RWPE1 (cell line): ENCODE results near the gene ATP1A4.
"Not testable (repeated sequence)": the region's sequence is repeated elsewhere in the genome, so short reads cannot be mapped to it uniquely, and the experiment has no call there.

Experiments
- CTCF ChIA-PET: fragments of 350-600 bp; sonication (Branson Sonifier 250); formaldehyde crosslinking; extraction: SDS; loops from one replicate; lab custom pipeline; 2021; lab: Yijun Ruan, JAX
- POLR2A ChIA-PET: fragments of 400-600 bp; formaldehyde crosslinking; extraction: SDS; loops from one replicate; lab custom pipeline; 2020; ENCODE audit warnings: antibody characterized with exemption; ENCODE audit not compliant: low non-redundant PET; lab: Yijun Ruan, JAX
- DNase-seq: peaks from one replicate; pipeline ENCODE4 v3.0.0; 2012; ENCODE audit warnings: low spot score
- H3K27ac ChIP-seq: fragments of 450-650 bp; 2 replicates; pipeline ENCODE4 v1.5.1; 2017
- TF ChIP-seq, protein P1 (sequence below): fragments of 450-650 bp; conservative IDR thresholded peaks from 2 replicates; pipeline ENCODE4 v1.5.1; 2017; ENCODE audit warnings: low read depth, mild to moderate bottlenecking

The ATP1A4 gene

GRCh38 chr1:160121388-160121787 lies 30.0 kb upstream of the ATP1A4 start:
- ChIA-PET POLR2A (no interaction called here), CTCF (no interaction called here)
- no peak for DNase-seq
- TF ChIP-seq, protein P1, sequence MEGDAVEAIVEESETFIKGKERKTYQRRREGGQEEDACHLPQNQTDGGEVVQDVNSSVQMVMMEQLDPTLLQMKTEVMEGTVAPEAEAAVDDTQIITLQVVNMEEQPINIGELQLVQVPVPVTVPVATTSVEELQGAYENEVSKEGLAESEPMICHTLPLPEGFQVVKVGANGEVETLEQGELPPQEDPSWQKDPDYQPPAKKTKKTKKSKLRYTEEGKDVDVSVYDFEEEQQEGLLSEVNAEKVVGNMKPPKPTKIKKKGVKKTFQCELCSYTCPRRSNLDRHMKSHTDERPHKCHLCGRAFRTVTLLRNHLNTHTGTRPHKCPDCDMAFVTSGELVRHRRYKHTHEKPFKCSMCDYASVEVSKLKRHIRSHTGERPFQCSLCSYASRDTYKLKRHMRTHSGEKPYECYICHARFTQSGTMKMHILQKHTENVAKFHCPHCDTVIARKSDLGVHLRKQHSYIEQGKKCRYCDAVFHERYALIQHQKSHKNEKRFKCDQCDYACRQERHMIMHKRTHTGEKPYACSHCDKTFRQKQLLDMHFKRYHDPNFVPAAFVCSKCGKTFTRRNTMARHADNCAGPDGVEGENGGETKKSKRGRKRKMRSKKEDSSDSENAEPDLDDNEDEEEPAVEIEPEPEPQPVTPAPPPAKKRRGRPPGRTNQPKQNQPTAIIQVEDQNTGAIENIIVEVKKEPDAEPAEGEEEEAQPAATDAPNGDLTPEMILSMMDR = no peak
- H3K27ac ChIP-seq = no peak overlapping the region

- no peak overlapping the region for H3K27ac ChIP-seq
- DNase-seq = no peak
- POLR2A ChIA-PET = no interaction called here
- CTCF ChIA-PET = interaction anchor here (1.7 kb wide), 1 partner anchor 22 kb away, joined by 9 read pairs; no protein-coding TSS in a partner anchor
- TF ChIP-seq, protein P1 = no peak
Measured at GRCh38 chr1:160122978-160123495, 28.4 kb upstream of the ATP1A4 start.

- TF ChIP-seq, protein P1 = no peak
- POLR2A ChIA-PET = no interaction called here
- H3K27ac ChIP-seq = no peak overlapping the region
- CTCF ChIA-PET = interaction anchor here (1.7 kb wide), 1 partner anchor 23 kb away, joined by 9 read pairs; no protein-coding TSS in a partner anchor
- no peak for DNase-seq
Measured at GRCh38 chr1:160123726-160124125, 27.7 kb upstream of the ATP1A4 start.

DNA sequence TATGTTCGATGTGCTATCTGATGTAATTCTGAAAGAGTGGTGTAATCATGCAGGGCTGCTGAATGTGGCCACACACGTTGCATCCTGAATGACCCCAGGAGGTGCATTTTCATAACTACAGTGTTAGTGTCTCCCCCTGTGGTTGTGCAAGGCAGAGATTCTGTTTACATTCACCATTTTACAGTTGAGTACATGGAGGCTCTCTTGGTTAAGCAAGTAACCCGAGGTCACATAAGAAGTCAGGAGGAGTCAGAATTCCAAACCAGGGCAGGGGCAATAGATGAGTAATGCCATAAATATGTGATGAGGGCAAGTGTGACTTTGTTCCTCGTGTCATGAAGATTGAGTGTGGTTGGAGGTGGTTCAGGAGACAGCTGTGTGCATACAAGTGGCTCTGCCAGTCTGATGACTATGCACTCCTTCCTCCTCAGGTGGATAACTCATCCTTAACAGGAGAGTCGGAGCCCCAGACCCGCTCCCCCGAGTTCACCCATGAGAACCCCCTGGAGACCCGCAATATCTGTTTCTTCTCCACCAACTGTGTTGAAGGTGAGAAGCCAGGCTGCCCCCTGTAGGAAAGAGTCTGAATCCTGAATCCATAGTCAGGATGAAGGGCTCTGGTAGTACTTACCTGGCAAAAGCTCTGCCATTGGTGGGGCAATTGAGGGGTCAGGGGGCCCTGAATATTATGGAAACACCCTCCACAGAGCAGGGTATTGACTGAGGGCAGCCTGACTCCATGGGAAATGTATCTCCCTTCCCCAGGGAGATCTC lies 26.5 kb upstream of the ATP1A4 start:
- ChIA-PET CTCF (interaction anchor here (0.9 to 1.7 kb wide), 2 partner anchors 16 to 24 kb away, joined by 3 to 9 read pairs; no protein-coding TSS in a partner anchor), POLR2A (interaction anchor here (0.5 kb wide), 1 partner anchor 630 kb away, joined by 5 read pairs; no protein-coding TSS in a partner anchor)
- DNase-seq = peak; percentile 91
- peak overlapping the region; percentile 31; the same call in 1 of the 2 replicates for H3K27ac ChIP-seq
- TF ChIP-seq, protein P1 = no peak

DNA sequence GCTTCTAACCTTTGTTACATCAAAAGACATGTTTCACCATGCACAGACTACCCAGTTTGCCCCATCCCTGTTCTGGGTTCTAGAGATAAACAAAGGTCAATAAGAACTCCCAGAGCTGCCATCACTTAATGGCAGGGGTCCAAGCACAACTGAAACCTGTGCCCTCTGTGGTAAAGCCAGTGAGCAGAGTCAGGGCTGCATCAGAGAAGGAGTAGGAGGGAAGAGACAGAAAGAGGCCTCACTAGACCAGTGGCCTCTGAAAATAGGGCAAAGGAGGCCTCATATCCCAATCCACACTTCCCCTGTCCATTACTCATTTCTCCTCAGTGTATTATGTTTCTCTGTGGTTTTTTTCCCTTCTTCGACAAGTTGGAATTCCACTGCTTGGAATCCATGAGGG lies 25.7 kb upstream of the ATP1A4 start:
- ChIA-PET POLR2A (interaction anchor here (0.5 kb wide), 1 partner anchor 629 kb away, joined by 5 read pairs; no protein-coding TSS in a partner anchor), CTCF (no interaction called here)
- H3K27ac ChIP-seq = no peak overlapping the region
- no peak for DNase-seq
- TF ChIP-seq, protein P1 = no peak

GRCh38 chr1:160126342-160126741 lies 25.1 kb upstream of the ATP1A4 start:
- H3K27ac ChIP-seq, CTCF ChIA-PET, POLR2A ChIA-PET: not testable (repeated sequence)

GRCh38 chr1:160127381-160127780 lies 24.0 kb upstream of the ATP1A4 start:
- DNase-seq = no peak
- CTCF ChIA-PET = no interaction called here

More at GRCh38 chr1:160126342-160126741, 25.1 kb upstream of the ATP1A4 start:
- not testable (repeated sequence) for DNase-seq

More at GRCh38 chr1:160127381-160127780, 24.0 kb upstream of the ATP1A4 start:
- H3K27ac ChIP-seq = no peak overlapping the region
- POLR2A ChIA-PET = no interaction called here
- TF ChIP-seq, protein P1 = no peak
